HG03060 (cell line): ENCODE data around the gene SYT10.
"Not testable (repeated sequence)": the region's sequence is repeated elsewhere in the genome, so short reads cannot be mapped to it uniquely, and the experiment has no call there.

Experiments used
- ATAC-seq: cut with Tn5 transposase; IDR thresholded peaks from one replicate; pipeline ENCODE4 v1.9.1; 2021; ENCODE audit warnings: low read depth, moderate number of reproducible peaks; ENCODE audit not compliant: unreplicated experiment

The SYT10 gene

GRCh38 chr12:33439587-33440011 lies at the start of gene SYT10:
SYT10 (minus strand) TSS chr12:33439819; CDS start chr12:33439522, 297 bp downstream.
- ATAC-seq: no peak

GRCh38 chr12:33488036-33488435 lies 48.4 kb upstream of the SYT10 start:
- ATAC-seq: no peak

DNA sequence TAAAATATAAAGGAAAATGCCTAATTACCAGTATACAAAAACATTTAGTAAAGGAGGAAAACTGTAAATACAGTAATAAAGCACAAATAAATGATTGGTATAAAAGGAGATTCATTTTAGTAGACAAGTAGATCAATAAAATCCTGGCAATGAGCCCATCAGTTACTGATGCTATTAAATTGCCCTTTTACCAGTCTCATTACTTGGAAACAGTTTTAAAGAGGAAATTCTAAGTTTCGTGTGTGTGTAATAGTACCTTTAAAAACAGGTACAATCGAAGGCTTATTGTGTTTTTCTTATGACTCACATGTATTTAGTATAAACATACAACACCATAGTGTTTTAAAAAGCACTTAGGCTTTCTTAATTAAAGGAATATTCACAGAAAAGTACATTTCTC lies 46.4 kb upstream of the SYT10 start:
- ATAC-seq: no peak

- no peak for ATAC-seq
These were observed 44.5 kb upstream of the SYT10 start for GRCh38 chr12:33484161-33484560.

DNA sequence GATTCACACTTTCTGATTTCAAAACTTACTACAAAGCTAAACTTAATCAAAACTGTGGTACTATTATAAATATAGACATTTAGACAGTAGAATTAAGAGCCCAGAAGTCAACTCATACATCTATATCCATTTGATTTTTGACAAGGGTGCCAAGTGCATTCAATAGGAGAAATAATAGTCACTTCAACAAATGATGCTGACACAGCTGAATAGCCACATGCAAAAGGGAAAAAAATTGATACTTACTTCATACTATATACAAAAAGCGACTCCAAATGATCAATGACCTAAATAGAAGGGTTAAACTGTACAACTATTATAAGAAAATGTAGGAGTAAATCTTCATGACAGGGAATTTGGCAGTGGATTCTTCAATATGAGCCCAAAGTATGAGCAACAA lies 40.7 kb upstream of the SYT10 start:
- ATAC-seq: no peak

- no peak for ATAC-seq
These were observed 36.4 kb upstream of the SYT10 start for GRCh38 chr12:33476058-33476457.

DNA sequence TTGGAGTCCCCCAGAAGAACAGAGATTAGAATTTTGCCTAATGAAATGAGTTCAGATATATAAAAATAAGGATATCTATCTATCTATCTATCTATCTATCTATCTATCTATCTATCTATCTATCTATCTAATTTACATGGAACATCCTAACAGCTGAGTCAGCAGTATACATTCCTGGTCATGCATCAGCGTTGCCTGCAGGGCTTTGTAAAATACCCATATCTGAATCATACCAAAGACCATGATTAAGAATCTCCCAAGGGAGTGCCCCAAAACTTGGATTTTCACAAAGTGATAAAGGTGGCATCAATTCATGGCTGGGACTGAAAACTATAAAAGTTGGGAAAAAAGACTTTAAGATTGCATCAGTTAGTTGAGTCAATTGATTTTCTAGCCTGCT lies 32.7 kb upstream of the SYT10 start:
- no peak for ATAC-seq

DNA sequence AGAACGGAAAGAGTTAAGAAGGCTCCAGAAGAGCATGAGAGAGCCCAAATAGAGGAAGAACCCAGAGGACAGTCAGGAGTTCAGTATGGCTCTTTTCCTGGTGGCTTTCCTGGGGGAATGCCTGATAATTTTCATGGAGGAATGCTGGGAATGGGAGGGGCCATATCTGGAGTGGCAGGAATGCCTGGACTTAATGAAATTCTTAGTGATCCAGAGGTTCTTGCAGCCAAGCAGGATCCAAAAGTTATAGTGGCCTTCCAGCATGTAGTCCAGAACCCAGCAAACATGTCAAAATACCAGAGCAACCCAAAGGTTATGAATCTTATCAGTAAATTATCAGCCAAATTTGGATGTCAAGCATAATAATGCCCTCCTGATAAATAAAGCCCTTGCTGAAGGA lies 15.5 kb upstream of the SYT10 start:
- no peak for ATAC-seq

- ATAC-seq: no peak
These were observed 10.9 kb upstream of the SYT10 start for GRCh38 chr12:33450480-33450879.

DNA sequence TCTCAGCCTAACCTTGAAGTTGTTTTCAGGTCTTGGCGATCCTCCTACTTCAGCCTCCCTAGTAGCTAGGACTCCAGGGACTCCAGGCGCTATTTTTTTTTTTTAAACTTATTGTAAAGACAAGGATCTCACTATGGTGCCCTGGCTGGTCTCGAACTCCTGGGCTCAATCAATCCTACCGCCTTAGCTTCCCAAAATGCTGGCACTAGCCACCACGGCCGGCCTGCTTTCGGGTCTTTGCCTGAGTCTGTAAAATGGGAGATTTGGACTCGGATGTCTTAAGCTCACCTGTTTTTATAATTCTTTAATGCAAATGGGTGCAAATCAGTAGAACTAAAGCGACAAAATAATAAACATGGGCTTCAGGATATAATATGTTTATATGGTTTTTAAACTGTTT lies 858 bp upstream of the SYT10 start:
- no peak for ATAC-seq

DNA sequence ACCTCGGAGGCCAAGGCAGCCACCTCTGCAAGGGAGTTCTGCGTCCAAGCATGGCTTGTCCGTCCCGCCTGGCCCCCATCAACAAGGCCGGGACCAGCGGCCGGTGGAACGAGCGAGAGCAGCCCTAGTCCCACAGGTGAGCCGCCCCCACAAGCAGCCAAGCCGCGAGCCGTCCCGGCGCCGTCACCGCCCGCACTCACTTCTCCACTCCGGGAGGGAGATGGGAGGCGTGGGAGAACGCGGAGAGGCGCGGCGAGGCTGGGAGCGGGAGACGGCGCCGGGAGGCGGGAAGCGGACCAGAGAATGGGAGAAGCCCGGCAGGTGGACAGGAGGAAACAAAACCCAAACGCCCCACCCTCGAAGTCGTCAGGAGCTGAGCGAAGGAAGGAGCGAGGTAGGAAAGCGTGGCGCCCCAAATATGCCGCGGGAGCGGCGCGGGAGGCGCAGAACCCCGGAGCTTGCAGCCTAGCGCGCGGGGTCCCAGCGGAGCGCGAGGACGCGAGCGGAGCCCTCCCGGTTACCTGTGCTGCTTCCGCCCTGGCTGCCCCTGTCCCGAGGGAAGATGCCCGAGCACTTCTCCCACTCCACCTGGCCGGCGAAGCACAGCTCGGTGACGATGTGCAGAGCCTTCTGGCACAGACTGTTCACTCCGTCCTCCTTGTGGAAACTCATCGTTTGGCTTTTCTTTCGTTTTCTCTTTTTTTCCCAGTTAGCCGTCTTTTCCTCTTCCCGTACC lies 600 bp downstream of the SYT10 start:
- no peak for ATAC-seq

- no peak for ATAC-seq
These were observed 1.4 kb downstream of the SYT10 start for GRCh38 chr12:33438025-33438772.

DNA sequence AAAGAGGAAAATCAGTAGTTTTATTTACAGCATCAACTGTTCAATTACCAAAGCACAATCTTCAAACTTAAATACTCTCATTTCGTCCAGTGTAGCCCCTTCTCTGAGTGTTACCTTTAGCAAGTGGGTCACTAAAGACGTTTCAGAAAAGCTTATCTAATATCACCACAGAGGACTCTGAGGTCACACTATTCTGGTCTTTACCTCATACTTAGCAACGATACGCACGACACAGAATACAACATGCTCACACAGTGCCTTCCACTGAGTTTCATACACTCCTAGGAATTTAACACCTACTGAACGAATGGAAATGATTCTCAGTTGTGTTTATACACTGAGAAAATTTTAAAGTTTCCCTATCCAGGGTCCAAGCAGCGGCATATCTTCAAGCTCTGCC lies 2.0 kb downstream of the SYT10 start:
- ATAC-seq: no peak

GRCh38 chr12:33432992-33433391 lies 6.6 kb downstream of the SYT10 start:
- no peak for ATAC-seq

GRCh38 chr12:33431648-33432047 lies 8.0 kb downstream of the SYT10 start:
- no peak for ATAC-seq

DNA sequence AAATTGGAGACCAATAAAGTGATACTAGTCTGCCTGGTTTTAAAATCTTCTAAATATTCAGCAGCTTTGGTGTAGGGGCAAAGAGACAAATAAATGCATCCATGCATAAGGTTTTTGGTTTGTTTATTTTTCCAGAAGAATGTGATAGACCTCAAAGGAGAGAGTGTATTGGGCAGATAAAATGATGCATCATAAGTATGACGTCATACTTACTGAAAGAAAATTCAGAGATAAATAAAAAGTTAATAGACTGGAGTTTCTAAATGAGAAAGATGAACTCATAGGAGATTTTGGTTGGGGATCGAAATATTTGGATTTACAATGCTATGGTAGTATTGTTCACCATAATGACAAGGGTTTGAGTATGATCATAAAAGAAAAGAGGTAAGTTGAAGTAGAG lies 10.2 kb downstream of the SYT10 start:
- ATAC-seq: no peak

DNA sequence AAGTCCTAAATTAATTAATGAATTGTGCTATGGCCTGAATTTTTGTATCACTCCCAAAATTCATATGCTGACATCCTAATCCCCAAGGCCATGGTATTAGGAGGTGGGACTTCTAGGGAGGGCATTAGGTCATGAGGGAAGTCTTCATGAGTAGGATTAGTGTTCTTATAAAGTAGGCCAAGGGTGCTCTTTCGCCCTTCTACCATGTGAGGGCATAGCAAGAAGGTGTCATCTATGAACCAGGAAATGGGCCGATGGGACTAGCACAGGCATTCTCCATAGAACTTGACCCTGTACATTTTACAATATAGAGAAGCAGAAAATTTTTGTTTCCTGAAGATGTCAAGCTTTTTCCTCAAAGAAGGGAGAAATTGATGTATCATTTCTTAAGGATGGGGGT lies 12.5 kb downstream of the SYT10 start:
- ATAC-seq: no peak

DNA sequence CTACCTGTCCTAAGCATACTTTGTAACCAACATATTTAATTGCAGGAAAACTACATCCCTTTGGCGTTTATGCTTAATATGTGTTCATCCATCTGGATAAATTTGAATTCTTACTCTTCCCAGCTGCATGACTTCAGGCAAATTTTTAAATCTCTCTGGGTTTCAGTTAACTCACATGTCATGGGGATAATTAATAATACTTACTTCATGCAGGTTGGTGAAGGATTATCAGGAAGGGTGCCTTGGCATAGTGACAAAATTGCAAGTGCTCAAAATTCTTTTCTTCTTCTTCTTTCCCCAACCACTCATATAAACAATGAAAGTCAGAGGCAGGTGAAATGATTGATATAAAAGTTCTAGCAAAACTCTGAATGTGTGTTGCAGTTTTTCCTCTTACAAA lies 15.9 kb downstream of the SYT10 start:
- no peak for ATAC-seq

DNA sequence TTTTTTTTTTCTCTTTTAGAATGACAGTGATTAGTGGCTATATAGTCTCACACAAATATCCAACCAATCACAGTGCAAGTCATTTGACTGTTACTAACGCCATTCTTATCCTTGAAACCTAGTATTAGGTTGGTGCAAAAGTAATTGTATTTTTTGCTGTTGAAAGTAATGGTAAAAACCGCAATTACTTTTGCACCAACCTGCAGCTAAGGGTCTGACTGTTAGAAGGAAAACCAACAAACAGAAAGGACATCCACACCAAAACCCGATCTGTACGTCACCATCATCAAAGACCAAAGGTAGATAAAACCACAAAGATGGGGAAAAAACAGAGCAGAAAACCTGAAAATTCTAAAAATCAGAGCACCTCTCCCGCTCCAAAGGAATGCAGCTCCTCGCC lies 27.2 kb downstream of the SYT10 start:
- not testable (repeated sequence) for ATAC-seq

DNA sequence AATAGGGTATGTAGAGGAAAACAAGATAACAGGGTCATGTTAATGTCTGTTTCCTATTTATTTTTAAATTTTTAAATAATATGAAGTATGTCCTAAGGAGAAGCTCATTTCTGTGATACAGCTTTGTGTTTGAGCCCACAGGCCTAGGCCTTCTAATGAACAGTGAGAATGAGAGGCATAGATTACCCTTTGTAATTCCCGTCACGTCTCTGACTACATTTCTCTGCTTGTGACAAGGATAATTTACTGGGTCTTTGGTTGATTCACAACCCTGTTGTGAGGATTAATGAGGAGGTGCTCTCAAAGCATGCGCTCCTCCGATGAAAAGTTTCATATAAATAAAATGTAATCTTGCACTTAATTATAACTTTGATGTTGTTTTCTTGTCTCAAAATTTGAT lies 56.1 kb downstream of the SYT10 start:
- no peak for ATAC-seq

GRCh38 chr12:33376153-33376552 lies 63.5 kb downstream of the SYT10 start:
- ATAC-seq: no peak

- no peak for ATAC-seq
These were observed 69.3 kb downstream of the SYT10 start for GRCh38 chr12:33370318-33370717.
